Natural killer cell (primary cell): Measurements from ENCODE around the gene BCR. TPM values are rescaled to one million over a fixed set of nuclear protein-coding genes. Genes with fewer than 3 reads are reported as not detected.

Experiments
- ATAC-seq, 3 donors: fragments of 150-1000 bp in 2 of 3; fragments of 200-7000 bp in 1 of 3; cut with Tn5 transposase; 1 replicate in 1 of 3; 2 replicates in 2 of 3; pipeline ENCODE4 v1.10.0; 2021; ENCODE audit warnings: mild to moderate bottlenecking in 2 of 3, moderate library complexity in 2 of 3
- DNase-seq, 2 donors: peaks; one replicate each; pipeline versions ENCODE4 v3.0.0 to v3.0.0-alpha.2; 2013 to 2021; ENCODE audit warnings: mixed read lengths in 1 of 2
- H3K27ac ChIP-seq: one replicate; pipeline ENCODE4 v1.5.1; 2013; ENCODE audit warnings: mild to moderate bottlenecking, low read length
- H3K27me3 ChIP-seq: one replicate; pipeline ENCODE4 v1.6.1; 2013; ENCODE audit warnings: low read length; ENCODE audit not compliant: control insufficient read depth, insufficient read depth
- H3K36me3 ChIP-seq: one replicate; pipeline ENCODE4 v1.6.1; 2013; ENCODE audit warnings: low read length; ENCODE audit not compliant: control insufficient read depth, insufficient read depth
- H3K4me1 ChIP-seq: one replicate; pipeline ENCODE4 v1.6.1; 2013; ENCODE audit warnings: low read length; ENCODE audit not compliant: control insufficient read depth, insufficient read depth
- H3K4me3 ChIP-seq: one replicate; pipeline ENCODE4 v1.5.1; 2013; ENCODE audit warnings: low read length
- H3K9me3 ChIP-seq: one replicate; pipeline ENCODE4 v1.6.1; 2013; ENCODE audit warnings: low read length; ENCODE audit not compliant: control insufficient read depth, insufficient read depth
- H3K27ac Mint-ChIP-seq, 2 donors: one replicate each; pipeline ENCODE4 v1.8.0; 2022; ENCODE audit warnings: mild to moderate bottlenecking in 2 of 2, mixed read lengths in 2 of 2, moderate library complexity in 1 of 2
- H3K27me3 Mint-ChIP-seq, 2 donors: one replicate each; pipeline ENCODE4 v1.8.0; 2022; ENCODE audit warnings: low read depth in 2 of 2, mixed read lengths in 2 of 2
- H3K36me3 Mint-ChIP-seq: one replicate; pipeline ENCODE4 v1.8.0; 2022; ENCODE audit warnings: mixed read lengths
- H3K4me1 Mint-ChIP-seq, 2 donors: one replicate each; pipeline ENCODE4 v1.8.0; 2022; ENCODE audit warnings: mixed read lengths in 2 of 2
- H3K4me3 Mint-ChIP-seq: one replicate; pipeline ENCODE4 v1.8.0; 2022; ENCODE audit warnings: mild to moderate bottlenecking, moderate library complexity, mixed read lengths
- H3K9me3 Mint-ChIP-seq, 2 donors: one replicate each; pipeline ENCODE4 v1.8.0; 2022; ENCODE audit warnings: mixed read lengths in 2 of 2
- CTCF ChIP-seq: fragments of 200-600 bp; IDR thresholded peaks from one replicate; pipeline ENCODE4 v1.8.0; 2022; ENCODE audit warnings: antibody characterized with exemption
- WGBS: methylation state at CpG from one replicate; pipeline ENCODE4 v1.1.7; 2013; ENCODE audit warnings: missing lambda C conversion rate; ENCODE audit not compliant: insufficient coverage; 5-methylcytosine and 5-hydroxymethylcytosine counted together
- intact Hi-C: fragments of 100-400 bp; cut with micrococcal nuclease; formaldehyde crosslinking; loops from one replicate; pipeline ENCODE4 v1.14.2; 2022
- total RNA-seq, 4 donors: library from RNA; stranded (reverse); fragments of 120-200 nt in 1 of 4; gene quantifications; one replicate each; pipeline versions ENCODE4 v1.2.3 to v1.2.4, GENCODE V29; 2013 to 2022

Gene BCR
- total RNA-seq, 3 donors from 2014 or later (not counting 1 experiment from before 2014, with no cell fraction given): 166 to 186 (median 167) TPM

- Histone ChIP-seq H3K27me3 (no peaks in the 10 kb centered on the region), H3K27ac (no peak overlapping the region), H3K9me3 (no peaks in the 10 kb centered on the region), H3K36me3 (peaks cover 13% of the 10 kb centered on the region), H3K4me1 (no peaks in the 10 kb centered on the region), H3K4me3 (no peak overlapping the region)
- no peak for DNase-seq
- Mint-ChIP-seq H3K27ac (peak overlapping the region in 1 of 2 donors; percentile 81), H3K9me3 (no peaks in the 10 kb centered on the region), H3K4me1 (peaks cover 53 to 69% of the 10 kb centered on the region in 2 donors), H3K27me3 (no peaks in the 10 kb centered on the region), H3K36me3 (no peaks in the 10 kb centered on the region), H3K4me3 (no peak overlapping the region)
- intact Hi-C loops: no loop called here
- ATAC-seq: no peak
- no peak for TF ChIP-seq CTCF
- 82% methylated on average over 5 of the region's 5 CpGs for WGBS
These were observed 13.6 kb downstream of the BCR start for GRCh38 chr22:23193882-23194281.

- TF ChIP-seq CTCF: no peak
- no peaks in the 10 kb centered on the region for H3K9me3 Mint-ChIP-seq
- no peak overlapping the region for H3K27ac ChIP-seq
- H3K36me3 ChIP-seq: peaks cover 12% of the 10 kb centered on the region
- H3K4me1 Mint-ChIP-seq: peaks cover 47 to 70% of the 10 kb centered on the region in 2 donors
- intact Hi-C loops: no loop called here
- H3K9me3 ChIP-seq: no peaks in the 10 kb centered on the region
- H3K27ac Mint-ChIP-seq: no peak overlapping the region
- no peaks in the 10 kb centered on the region for H3K27me3 Mint-ChIP-seq
- no peaks in the 10 kb centered on the region for H3K36me3 Mint-ChIP-seq
- ATAC-seq (no peak), DNase-seq (no peak)
- H3K4me1 ChIP-seq: peaks cover 4% of the 10 kb centered on the region
- 88% methylated on average over 11 of the region's 11 CpGs for WGBS
- H3K4me3 Mint-ChIP-seq: no peak overlapping the region
- H3K27me3 ChIP-seq: no peaks in the 10 kb centered on the region
- no peak overlapping the region for H3K4me3 ChIP-seq
These were observed 15.9 kb downstream of the BCR start for GRCh38 chr22:23196165-23196564.

GRCh38 chr22:23197836-23198235 lies 17.5 kb downstream of the BCR start:
- H3K4me3 Mint-ChIP-seq: no peak overlapping the region
- no peaks in the 10 kb centered on the region for H3K9me3 ChIP-seq
- no peaks in the 10 kb centered on the region for H3K9me3 Mint-ChIP-seq
- H3K27ac Mint-ChIP-seq: peak overlapping the region; percentile 23 to 48
- H3K27me3 ChIP-seq: no peaks in the 10 kb centered on the region
- peaks cover 4% of the 10 kb centered on the region for H3K4me1 ChIP-seq
- H3K36me3 Mint-ChIP-seq: no peaks in the 10 kb centered on the region
- ATAC-seq (no peak), DNase-seq (no peak)
- H3K27ac ChIP-seq: no peak overlapping the region
- peaks cover 44 to 67% of the 10 kb centered on the region in 2 donors for H3K4me1 Mint-ChIP-seq
- H3K27me3 Mint-ChIP-seq: no peaks in the 10 kb centered on the region
- intact Hi-C loops: no loop called here
- TF ChIP-seq CTCF: no peak
- H3K4me3 ChIP-seq: no peak overlapping the region
- WGBS: 94% methylated on average over 8 of the region's 8 CpGs
- H3K36me3 ChIP-seq: peaks cover 7% of the 10 kb centered on the region

- H3K9me3 ChIP-seq: no peaks in the 10 kb centered on the region
- Mint-ChIP-seq H3K27me3 (no peaks in the 10 kb centered on the region), H3K27ac (peak overlapping the region in 1 of 2 donors; percentile 52), H3K4me1 (peaks cover 43 to 64% of the 10 kb centered on the region in 2 donors), H3K9me3 (no peaks in the 10 kb centered on the region), H3K36me3 (no peaks in the 10 kb centered on the region), H3K4me3 (no peak overlapping the region)
- no peaks in the 10 kb centered on the region for H3K27me3 ChIP-seq
- TF ChIP-seq CTCF: no peak
- no peak overlapping the region for H3K27ac ChIP-seq
- WGBS: 71% methylated on average over 8 of the region's 8 CpGs
- ATAC-seq: no peak
- intact Hi-C loops: no loop called here
- peaks cover 11% of the 10 kb centered on the region for H3K36me3 ChIP-seq
- no peak for DNase-seq
- H3K4me1 ChIP-seq: peaks cover 4% of the 10 kb centered on the region
- H3K4me3 ChIP-seq: no peak overlapping the region
These were observed 18.9 kb downstream of the BCR start for GRCh38 chr22:23199159-23199558.
